HG02973 (cell line): ENCODE measurements around the gene IFITM2.
"Not testable (repeated sequence)": the region's sequence is repeated elsewhere in the genome, so short reads cannot be mapped to it uniquely, and the experiment has no call there.

Experiments used
- ATAC-seq: cut with Tn5 transposase; IDR thresholded peaks from one replicate; pipeline ENCODE4 v1.9.1; 2021; ENCODE audit warnings: moderate library complexity; ENCODE audit not compliant: unreplicated experiment

Gene IFITM2

DNA sequence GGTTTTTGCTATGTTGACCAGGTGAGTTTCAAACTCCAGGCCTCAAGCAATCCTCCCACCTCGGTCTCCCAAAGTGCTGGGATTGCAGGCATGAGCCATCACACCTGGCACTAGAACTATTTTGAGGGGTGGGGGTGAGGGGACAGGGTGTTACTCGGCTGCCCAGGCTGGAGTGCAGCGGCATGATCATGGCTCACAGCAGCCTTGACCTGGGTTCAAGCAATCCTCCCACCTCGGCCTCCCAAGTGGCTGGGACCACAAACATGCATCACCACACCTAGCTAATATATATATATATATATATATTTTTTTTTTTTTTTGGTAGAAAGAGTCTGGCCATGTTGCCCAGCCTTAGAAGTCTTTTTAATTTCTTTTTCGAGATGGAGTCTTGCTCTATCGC is 30.1 kb downstream of the IFITM2 start:
- no peak for ATAC-seq

DNA sequence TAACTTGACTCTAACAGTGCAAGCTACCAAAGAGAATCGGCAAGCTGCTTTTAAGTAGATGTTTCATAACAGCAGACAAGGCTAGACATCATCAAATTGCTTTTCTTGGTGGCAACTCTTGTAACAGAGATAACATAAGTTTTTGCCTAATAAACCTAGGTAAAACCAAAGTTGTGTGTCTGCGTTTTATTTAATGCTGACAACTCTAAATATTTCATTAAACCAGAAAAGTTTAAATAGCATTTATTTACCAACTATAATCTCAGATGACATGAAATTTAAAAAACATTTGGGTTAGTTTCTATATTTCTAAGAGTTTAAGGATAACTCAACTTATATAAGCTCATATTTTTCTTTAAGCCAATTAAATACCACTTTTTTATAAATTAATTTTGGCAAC is 32.3 kb downstream of the IFITM2 start:
- no peak for ATAC-seq

DNA sequence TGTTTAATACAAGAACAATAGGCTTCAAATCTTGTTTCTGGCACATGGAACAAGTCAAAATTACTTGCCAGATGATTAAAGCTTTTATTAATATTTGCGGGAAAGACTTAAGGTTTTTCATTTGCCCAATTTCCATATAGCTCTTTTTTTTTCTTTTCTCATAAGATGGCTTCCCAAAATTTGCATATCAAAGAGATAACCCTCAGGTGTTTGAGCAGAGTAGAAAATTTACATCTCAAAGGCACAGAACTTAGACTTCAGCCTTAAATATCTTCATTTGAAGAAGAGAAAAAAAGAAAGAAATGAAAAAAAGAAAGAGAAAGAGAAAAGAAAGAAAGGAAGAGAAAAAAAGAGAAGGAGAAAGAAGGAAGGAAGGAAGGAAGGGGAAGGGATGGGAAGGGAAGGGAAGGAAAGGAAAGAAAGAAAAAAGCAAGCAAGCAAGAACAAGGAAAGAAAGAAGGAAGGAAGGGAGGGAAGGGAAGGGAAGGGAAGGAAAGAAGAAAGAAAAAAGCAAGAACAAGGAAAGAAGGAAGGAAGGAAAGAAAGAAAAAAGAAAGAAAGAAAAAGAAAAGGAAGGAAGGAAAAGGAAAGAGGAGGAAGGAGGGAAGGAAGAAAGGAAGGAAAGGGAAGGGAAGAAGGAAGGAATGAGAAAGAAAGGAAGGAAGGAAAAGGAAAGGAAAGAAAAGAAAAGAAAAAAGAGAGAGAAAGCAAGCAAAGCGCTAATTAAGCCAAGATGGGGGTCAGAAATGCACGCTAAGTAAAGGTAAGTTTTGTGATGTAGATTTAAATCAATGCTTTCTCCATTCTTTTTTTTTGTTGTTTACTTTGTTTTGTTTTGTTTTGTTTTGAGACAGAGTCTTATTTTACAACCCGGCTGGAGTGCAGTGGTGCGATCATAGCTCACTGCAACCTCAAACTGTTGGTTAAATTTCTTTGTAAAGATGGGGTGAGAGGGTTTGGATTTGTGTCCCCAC is 33.2 kb downstream of the IFITM2 start:
- ATAC-seq, result no peak

DNA sequence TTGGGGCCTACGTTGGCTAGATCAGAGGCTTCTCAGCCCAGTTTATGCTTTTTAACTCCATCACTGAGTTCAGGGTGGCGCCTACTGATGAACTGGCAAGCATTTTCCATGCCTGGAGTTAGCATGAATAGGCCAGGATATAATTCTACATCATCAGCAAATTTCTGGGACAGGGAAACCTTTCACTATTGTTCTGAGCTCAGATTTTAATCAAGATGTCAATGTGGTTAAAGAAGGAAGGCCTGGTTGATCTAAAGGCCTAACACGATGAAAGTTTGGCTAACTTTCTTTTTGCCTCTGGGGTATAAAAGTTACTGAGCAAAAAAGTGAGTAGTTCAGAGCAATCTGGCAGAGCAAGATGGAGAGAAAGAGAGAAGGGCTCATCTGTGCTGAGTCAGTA is 34.7 kb downstream of the IFITM2 start:
- no peak for ATAC-seq

DNA sequence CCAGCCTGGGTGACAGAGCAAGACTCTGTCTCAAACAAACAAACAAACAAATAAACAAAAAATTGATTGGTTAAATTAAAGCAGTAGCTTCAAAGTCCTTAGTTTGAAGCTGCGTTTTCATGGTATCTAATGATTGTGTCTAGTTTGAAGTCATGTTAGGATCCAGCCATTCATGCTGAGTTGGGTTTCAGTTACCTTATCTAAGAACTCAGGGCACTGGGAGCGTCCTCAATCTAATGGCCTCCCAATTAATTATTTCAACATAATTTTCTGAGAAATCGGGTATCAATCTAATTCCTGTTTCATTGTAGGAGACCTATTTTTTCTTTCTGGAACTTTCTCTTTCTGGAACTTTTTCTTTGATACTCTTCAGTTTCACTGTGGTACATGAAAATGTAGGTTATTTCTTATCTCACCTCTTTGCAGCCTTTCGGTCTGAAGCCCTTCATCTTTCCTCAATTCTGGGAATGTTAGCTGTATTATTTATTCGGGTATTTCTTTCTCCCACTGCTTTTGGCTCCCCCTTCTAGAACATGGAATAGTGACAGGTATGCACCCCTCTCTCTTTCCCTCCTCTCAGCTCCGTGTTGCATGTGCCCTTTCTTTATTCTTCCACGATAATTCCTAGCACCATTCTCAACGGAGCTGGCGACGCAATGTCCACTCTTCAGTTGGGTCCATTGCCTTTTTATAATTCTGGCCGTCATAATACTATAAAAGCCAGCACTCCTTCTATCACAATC is 37.4 kb downstream of the IFITM2 start:
- no peak for ATAC-seq

DNA sequence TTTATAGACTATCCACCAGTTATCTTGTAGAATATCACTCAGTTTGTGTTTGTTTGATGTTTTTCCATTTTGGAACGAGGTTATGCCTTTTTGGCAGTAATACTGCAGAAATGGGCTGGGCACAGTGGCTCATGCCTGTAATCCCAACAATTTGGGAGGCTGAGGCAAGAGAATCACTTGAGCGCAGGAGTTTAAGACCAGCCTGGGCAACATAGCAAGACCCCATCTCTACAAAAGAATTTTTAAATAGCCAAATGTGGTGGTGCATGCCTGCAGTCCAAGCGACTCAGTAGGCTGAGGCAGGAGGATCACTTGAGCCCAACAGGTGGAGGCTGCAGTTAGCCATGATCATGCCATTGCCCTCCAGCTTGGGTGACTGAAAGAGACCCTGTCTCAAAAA is 38.9 kb downstream of the IFITM2 start:
- ATAC-seq, result no peak

DNA sequence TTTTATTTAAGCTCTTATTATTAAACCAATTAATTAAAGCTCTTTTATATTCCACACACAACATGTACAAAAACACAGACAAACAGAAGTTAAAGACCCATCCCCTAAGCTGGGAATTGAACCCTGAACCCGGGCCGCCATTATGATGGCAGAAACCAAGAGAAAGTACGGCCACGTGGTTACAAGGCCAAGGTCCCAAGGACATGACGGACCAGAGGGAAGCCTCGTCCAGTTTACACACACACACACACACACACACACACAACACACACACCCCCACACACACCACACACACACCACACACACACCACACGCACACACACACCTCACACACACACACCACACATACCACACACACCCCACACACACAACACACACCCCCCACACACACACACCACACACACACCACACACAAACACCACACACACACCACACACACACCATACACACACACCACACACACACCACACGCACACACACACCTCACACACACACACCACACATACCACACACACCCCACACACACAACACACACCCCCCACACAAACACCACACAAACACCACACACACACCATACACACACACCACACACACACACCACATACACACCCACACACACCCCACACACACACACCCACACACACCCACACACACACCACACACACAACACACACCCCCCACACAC is 41.8 kb downstream of the IFITM2 start:
- not testable (repeated sequence) for ATAC-seq

DNA sequence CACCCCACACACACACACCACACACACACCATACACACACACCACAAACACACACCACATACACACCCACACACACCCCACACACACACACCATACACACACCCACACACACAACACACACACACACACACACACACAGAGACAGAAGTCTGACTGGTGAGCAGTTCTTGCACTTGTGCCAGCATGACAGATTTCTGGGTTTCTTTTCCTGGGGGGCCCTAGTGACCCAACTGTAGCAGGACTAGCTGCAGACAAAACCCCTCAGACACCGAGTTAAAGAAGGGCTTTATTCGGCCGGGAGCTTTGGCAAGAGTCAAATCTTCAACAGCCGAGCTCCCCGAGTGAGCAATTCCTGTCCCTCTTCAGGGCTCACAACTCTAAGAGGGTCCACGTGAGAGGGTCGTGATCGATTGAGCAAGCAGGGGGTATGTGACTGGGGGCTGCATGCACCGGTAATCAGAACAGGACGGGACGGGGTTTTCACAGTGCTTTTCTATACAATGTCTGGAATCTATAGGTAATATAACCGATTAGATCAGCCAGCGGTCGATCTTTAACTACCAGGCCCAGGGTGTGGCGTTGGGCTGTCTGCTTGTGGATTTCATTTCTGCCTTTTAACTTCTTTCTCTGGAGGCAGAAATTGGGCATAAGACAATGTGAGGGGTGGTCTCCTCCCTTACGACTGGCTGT is 42.6 kb downstream of the IFITM2 start:
- ATAC-seq, result not testable (repeated sequence)

DNA sequence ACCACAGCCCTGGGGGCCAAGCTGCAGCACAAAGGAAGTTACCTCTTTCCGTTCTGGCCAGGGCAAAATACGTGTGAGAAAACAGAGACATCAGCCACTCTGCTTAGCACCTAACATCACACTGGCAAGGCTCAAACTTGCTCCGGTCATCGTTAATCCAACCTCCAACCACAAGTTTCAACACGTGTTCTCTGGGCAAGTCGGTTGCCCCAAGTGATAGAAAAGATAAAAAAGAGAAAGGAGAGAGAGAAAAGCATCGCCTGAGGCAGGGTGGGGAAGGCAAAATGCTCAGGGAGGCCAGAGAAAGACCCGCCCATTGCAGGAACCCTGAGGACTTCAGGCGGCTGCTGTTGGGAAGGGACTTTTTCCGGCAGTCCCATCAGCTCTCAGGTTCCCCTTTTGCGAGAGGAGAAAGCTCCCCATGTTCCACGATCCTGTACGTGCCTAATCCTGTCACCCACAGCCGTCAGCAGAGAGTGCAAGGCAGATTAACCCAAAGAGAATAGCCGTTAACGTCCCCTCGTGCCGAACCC is 43.2 kb downstream of the IFITM2 start:
- ATAC-seq, result no peak

DNA sequence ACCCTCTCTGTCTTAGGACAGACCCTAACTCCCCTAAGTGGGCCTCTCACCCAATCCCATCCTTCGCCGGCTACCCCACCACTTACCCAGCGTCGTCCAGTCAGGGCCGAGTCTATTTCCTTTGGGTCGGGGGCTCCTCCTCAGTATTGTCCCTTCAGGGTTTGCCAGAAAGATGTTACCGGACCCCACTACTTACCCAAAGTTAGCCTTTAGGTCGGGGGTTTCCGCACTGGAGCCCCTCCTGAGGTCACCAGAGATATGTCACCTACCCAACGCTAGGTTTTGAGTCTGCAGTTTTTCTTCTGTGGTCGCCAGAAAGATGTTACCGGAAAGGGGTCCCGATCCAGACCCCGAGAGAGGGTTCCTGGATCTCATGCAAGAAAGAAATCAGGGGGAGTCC is 43.8 kb downstream of the IFITM2 start:
- no peak for ATAC-seq

DNA sequence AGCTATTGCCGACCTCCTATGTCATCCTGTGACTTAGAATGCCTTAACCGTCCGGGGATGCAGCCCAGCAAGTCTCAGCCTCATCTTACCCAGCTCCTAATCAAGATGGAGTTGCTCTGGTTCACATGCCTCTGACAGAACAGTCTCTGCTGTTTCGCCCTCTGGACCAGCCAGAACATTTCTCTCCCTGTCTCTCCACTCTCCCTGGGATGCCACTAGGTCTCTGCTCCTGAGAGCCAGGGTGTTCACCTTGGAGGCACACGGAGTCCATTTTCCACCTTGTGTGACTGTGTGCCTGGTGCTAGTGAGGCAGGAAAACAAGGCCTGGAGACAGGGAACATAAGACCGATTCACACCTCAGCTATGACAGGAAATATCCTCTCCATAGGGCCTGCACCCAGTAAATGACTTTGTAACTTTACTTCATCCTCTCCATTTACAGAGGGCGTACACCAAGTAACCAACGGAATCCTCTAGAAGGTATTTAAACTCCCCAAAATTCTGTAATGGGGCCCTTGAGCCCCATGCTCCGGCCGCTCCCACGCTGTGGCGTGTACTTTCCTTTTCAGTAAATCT is 44.9 kb downstream of the IFITM2 start:
- ATAC-seq, result no peak

DNA sequence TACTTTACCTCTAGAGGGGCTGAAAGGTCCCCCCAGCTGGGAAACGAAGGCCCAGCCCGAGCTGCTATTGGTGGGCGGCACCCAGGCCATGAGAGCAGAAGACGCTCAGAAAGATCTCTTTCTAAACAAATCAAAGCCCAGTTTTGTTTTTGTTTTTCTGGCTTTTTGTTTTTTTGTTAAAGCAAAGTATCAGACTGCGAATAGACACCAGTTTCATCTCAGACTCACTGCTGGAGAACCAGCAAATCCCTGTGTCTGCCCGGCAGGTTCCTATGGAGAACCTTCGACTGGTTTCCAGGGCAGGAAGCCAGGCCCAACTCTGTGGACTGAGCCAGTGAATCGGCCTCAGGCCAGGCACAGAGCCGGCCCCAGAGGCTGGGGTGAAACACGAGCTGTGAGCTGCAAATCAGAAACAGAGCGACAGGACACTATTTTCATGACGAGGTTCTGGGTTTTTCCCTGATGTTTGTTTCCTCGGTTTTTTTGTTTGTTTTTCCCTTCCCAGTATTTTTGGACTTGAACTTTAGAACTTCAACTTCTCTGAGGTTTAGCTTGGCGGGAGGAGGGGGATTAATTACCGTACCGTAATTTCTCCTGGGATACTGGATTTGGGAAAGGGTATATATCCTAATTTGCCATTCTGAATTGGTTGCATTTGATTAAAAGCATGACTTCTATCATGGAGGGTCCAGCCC is 45.7 kb downstream of the IFITM2 start:
- no peak for ATAC-seq

DNA sequence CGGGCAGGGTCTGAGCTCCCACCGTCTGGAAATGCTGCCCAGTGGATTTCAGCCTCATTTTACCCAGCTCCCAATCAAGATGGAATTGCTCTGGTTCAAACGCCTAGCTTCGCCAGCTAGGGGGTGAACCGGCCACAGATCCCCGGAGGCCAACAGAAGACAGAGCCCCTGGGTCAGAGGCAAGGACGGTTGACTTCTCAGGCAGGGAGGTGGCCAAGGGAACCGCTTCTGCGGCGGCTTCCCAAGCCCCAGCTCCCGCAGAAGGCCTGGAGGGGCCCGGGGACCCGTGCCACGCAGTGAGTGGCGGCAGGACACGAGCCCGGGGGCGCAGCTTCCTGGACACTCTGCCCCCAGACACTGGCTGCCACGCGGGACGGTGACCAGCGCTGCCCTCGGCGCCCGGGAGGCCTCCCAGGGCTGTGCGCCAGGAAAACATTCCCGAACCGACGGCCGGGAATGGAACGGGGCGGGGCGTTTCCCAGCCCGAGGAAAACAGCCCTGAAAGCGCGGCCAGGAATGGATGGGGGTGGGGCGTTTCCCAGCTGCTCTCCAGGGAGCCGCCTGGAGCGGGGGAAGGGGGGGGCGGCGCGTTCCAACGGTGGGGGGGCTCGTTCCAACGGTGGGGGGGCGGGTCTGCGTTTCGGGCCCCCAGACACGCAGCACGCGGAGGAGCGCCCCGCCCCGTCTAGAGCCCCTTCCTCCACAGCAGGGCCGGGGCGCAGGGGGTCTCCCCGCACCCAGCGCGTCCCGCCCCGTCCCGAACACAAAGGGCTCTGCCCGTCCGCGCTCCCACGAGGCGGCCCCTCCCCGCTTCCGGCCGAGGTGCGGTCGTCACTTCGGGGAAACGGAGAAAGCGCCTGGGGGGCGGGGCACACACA is 48.2 kb downstream of the IFITM2 start:
- ATAC-seq, result no peak

DNA sequence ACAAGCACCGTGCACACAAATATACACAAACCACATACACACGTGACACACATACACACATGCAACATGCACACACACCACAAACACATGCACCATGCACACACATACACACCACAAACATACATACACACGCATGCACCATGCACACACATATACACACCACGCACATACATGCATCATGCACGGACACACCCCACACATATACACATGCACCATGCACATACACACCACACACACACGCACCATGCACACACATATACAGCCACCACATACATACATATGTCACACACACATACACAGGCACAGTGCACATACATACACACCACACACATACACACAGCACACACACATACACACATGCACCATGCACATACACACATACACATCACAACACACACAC is 49.0 kb downstream of the IFITM2 start:
- no peak for ATAC-seq

DNA sequence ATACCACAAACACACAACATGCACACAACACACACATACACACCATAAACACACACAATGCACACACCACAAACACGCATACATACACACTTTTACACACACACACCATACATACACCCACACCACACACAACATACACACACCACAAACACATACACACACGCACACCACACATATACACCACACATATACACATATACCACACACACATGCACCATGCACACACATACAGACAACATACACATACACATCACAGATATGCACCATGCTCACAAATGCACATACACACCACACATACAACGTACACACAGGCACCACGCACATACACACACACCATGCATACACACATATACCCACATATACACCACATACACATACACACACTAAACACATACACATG is 50.0 kb downstream of the IFITM2 start:
- ATAC-seq, result no peak

DNA sequence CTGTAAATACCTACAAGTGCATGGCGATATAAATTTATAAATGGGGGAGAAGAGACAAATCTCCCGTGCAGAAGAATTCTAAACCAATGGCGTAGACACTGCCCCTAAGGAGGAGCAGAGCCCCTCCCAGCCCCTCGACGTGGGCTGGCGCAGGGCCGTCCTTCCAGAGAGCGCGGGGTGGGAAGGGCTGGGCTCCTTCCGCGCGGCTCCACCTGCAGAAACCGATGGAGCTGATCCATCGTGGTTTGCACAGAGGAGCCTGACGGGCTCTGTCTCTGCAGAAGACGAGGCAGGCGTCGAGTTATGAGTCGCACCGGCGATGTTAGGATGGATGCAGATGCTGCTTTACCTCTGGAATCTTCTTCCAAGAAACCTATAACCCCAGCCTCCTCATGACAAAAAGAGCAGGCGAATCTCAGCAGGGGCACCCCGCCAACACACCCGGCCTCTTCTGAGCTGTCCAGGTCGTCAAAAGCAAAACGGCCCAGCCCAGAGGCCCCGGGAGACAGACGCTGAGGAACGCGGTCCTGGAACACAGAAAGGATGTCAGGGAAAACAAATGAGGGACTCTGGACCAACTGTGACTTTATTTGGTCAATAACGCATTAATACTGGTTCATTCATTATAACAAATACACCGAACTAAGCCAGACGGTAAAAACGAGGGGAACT is 50.6 kb downstream of the IFITM2 start:
- ATAC-seq, result no peak
